ENCODE results near the gene PTEN. TPM values are rescaled to one million over a fixed set of nuclear protein-coding genes. Genes with fewer than 3 reads are reported as not detected.

Gene PTEN
- total and polyA plus RNA-seq, 4 donors, result 11.5 to 76.6 (median 37.5) TPM

- TF ChIP-seq CTCF (IDR thresholded peaks at IDR 0.05; ENCODE audit: low read depth, low read length, missing input control), result no peak
- no peaks in the 10 kb centered on the region for H3K9me3 ChIP-seq (ENCODE audit: control insufficient read depth in 4 of 4, low read length in 3 of 4)
- H3K4me1 ChIP-seq (ENCODE audit: control insufficient read depth in 4 of 4, insufficient read depth in 4 of 4, low read length in 3 of 4), result peaks cover 1 to 11% (median 5%) of the 10 kb centered on the region in 4 donors
- 88% methylated on average over 4 of the region's 4 CpGs for WGBS
- H3K9ac ChIP-seq (ENCODE audit: low read depth in 1 of 2, low read length in 2 of 2), result no peak overlapping the region
- DNase-seq (ENCODE audit: low spot score), result no peak
- no peak overlapping the region for H3K27ac ChIP-seq (ENCODE audit: low read depth in 1 of 2, low read length in 2 of 2)
- no peak overlapping the region for H3K4me3 ChIP-seq (ENCODE audit: low read depth in 1 of 3, low read length in 3 of 3)
- H3K27me3 ChIP-seq (ENCODE audit: control insufficient read depth in 4 of 4, insufficient read depth in 4 of 4, low read length in 3 of 4), result no peaks in the 10 kb centered on the region
- peaks cover 0 to 7% (median 1%) of the 10 kb centered on the region in 4 donors for H3K36me3 ChIP-seq (ENCODE audit: control insufficient read depth in 4 of 4, insufficient read depth in 3 of 4, low read depth in 1 of 4, low read length in 3 of 4)
These were observed 67.8 kb downstream of the PTEN start for GRCh38 chr10:87930934-87931835.

- Histone ChIP-seq H3K36me3 (ENCODE audit: control insufficient read depth in 4 of 4, insufficient read depth in 3 of 4, low read depth in 1 of 4, low read length in 3 of 4) (peaks cover 0 to 5% (median 1%) of the 10 kb centered on the region in 4 donors), H3K9ac (ENCODE audit: low read depth in 1 of 2, low read length in 2 of 2) (no peak overlapping the region), H3K4me1 (ENCODE audit: control insufficient read depth in 4 of 4, insufficient read depth in 4 of 4, low read length in 3 of 4) (peaks cover 1 to 15% (median 6%) of the 10 kb centered on the region in 4 donors), H3K27ac (ENCODE audit: low read depth in 1 of 2, low read length in 2 of 2) (no peak overlapping the region), H3K4me3 (ENCODE audit: low read depth in 1 of 3, low read length in 3 of 3) (no peak overlapping the region), H3K27me3 (ENCODE audit: control insufficient read depth in 4 of 4, insufficient read depth in 4 of 4, low read length in 3 of 4) (no peaks in the 10 kb centered on the region), H3K9me3 (ENCODE audit: control insufficient read depth in 4 of 4, low read length in 3 of 4) (no peaks in the 10 kb centered on the region)
- TF ChIP-seq SP1 (IDR thresholded peaks at IDR 0.05) (no peak), HNF4A (conservative IDR thresholded peaks at IDR 0.05) (no peak), REST (IDR thresholded peaks at IDR 0.05) (no peak), FOXA1 (IDR thresholded peaks at IDR 0.05) (no peak), TAF1 (conservative IDR thresholded peaks at IDR 0.05) (no peak), RAD21 (IDR thresholded peaks at IDR 0.05) (no peak), FOXA2 (IDR thresholded peaks at IDR 0.05) (no peak), YY1 (IDR thresholded peaks at IDR 0.05) (no peak), ATF3 (IDR thresholded peaks at IDR 0.05) (no peak), HNF4G (IDR thresholded peaks at IDR 0.05) (no peak), GABPA (IDR thresholded peaks at IDR 0.05 in 1 of 2, conservative IDR thresholded peaks at IDR 0.05 in 1 of 2) (no peak)
- DNase-seq (ENCODE audit: low spot score), result no peak
These were observed 68.4 kb downstream of the PTEN start for GRCh38 chr10:87931836-87932230.
